ENCODE results near the gene YPEL4. TPM values are rescaled to one million over a fixed set of nuclear protein-coding genes. Genes with fewer than 3 reads are reported as not detected.
"Not testable (repeated sequence)": the region's sequence is repeated elsewhere in the genome, so short reads cannot be mapped to it uniquely, and the experiment has no call there.

The YPEL4 gene
- total RNA-seq, 1 donor from 2014 or later, result 6.9 TPM

DNA sequence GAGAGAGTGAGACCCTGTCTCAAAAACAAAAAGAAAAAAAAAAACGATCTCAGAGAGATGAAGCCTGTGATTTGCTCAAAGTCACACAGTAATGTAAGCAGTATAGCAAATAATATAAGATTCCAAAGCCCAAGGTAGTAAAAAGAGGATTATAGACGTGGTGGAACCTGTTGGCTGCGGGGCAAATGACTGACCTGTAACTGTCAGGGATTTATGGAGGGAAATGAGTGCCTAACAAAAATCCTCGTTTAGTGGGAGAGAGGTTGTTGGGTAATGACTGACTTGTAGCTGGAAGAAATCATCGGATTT lies 7.1 kb upstream of the YPEL4 start:
- Histone ChIP-seq H3K27ac (peak overlapping the region; percentile 85), H3K4me3 (peak overlapping the region; percentile 75)
- ATAC-seq, result no peak

DNA sequence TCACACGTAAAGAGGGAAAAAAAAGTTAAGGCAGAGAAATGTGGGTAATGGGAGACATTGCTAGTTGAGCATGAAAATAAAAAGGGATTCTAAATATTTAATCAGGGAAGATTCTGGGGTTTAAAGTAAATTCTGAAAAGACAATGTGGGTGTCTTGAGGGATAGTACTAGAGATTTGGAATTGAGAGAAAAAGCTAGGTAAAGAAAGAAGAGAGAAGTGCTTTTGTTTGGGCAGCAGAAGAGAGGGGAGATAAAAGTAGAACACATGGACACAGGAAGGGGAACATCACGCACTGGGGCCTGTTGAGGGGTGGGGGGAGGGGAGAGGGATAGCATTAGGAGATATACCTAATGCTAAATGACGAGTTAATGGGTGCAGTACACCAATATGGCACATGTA lies 3.5 kb upstream of the YPEL4 start:
- Histone ChIP-seq H3K9me3 (no peaks in the 10 kb centered on the region), H3K27me3 (peaks cover 3% of the 10 kb centered on the region), H3K36me3 (no peaks in the 10 kb centered on the region), H3K27ac (no peak overlapping the region), H3K4me1 (peaks cover 16% of the 10 kb centered on the region), H3K4me3 (no peak overlapping the region)
- DNase-seq (no peak), ATAC-seq (no peak)
- intact Hi-C loops (cut with DNase I), result no loop called here
- TF ChIP-seq CTCF (IDR thresholded peaks at IDR 0.05), result no peak

More for the DNA sequence above, 7.1 kb upstream of the YPEL4 start:
- Histone ChIP-seq H3K27me3 (no peaks in the 10 kb centered on the region), H3K36me3 (peaks cover 29% of the 10 kb centered on the region), H3K9me3 (no peaks in the 10 kb centered on the region), H3K4me1 (peaks cover 12% of the 10 kb centered on the region)
- no peak for DNase-seq
- no peak for TF ChIP-seq CTCF (IDR thresholded peaks at IDR 0.05)
- intact Hi-C loops (cut with DNase I), result no loop called here

DNA sequence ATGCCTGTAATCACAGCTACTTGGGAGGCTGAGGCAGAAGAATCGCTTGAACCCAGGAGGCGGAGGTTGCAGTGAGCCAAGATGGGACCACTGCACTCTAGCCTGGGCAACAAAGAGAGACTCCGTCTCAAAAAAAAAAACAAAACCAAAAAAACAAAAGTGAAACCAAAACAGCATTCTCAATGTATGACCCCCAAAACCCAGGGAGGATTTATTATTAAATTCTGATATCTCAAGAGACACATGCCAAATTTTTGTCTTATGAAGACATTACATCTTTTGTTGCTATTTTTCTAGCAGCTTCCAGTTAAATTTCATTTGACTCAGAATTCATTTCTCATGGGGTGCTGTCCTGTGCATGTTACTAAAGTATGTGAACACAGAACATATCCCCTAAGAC lies 3.0 kb upstream of the YPEL4 start:
- H3K27ac ChIP-seq, result no peak overlapping the region
- peaks cover 20% of the 10 kb centered on the region for H3K4me1 ChIP-seq
- no peak for TF ChIP-seq CTCF (IDR thresholded peaks at IDR 0.05)
- DNase-seq (no peak), ATAC-seq (no peak)
- no peaks in the 10 kb centered on the region for H3K36me3 ChIP-seq
- H3K27me3 ChIP-seq, result peaks cover 8% of the 10 kb centered on the region
- intact Hi-C loops (cut with DNase I), result no loop called here
- no peaks in the 10 kb centered on the region for H3K9me3 ChIP-seq
- no peak overlapping the region for H3K4me3 ChIP-seq

- intact Hi-C loops (cut with DNase I); H3K36me3 ChIP-seq; H3K9me3 ChIP-seq; H3K4me3 ChIP-seq; DNase-seq; ATAC-seq; H3K27ac ChIP-seq: not testable (repeated sequence)
- Histone ChIP-seq H3K4me1 (peaks cover 24% of the 10 kb centered on the region), H3K27me3 (peaks cover 13% of the 10 kb centered on the region)
These were observed 2.5 kb upstream of the YPEL4 start for GRCh38 chr11:57652230-57652629.

GRCh38 chr11:57651408-57651807 lies 1.7 kb upstream of the YPEL4 start:
- no peak overlapping the region for H3K4me3 ChIP-seq
- no peaks in the 10 kb centered on the region for H3K9me3 ChIP-seq
- ATAC-seq (no peak), DNase-seq (no peak)
- intact Hi-C loops (cut with DNase I), result no loop called here
- peaks cover 18% of the 10 kb centered on the region for H3K27me3 ChIP-seq
- peaks cover 28% of the 10 kb centered on the region for H3K4me1 ChIP-seq
- no peak for TF ChIP-seq CTCF (IDR thresholded peaks at IDR 0.05)
- H3K27ac ChIP-seq, result no peak overlapping the region
- H3K36me3 ChIP-seq, result no peaks in the 10 kb centered on the region

DNA sequence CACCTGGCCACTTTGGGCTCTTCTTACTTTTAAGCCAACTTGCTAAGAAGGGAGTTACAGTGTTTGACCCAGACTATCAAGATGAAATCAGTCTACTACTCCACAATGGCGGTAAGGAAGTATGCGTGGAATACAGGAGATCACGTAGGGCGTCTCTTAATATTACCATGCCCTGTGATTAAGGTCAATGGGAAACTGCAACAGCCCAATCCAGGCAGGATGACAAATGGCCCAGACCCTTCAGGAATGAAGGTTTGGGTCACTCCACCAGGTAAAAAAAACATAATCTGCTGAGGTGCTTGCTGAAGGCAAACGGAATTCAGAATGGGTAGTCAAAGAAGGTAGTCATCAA lies 1.0 kb upstream of the YPEL4 start:
- H3K4me1 ChIP-seq, result peaks cover 35% of the 10 kb centered on the region
- no peak for ATAC-seq
- intact Hi-C loops (cut with DNase I), result no loop called here

More for the DNA sequence above, 1.0 kb upstream of the YPEL4 start:
- H3K36me3 ChIP-seq, result no peaks in the 10 kb centered on the region
- no peak for TF ChIP-seq CTCF (IDR thresholded peaks at IDR 0.05)
- DNase-seq, result no peak
- H3K27ac ChIP-seq, result no peak overlapping the region
- H3K27me3 ChIP-seq, result peaks cover 18% of the 10 kb centered on the region
- H3K4me3 ChIP-seq, result no peak overlapping the region
- no peaks in the 10 kb centered on the region for H3K9me3 ChIP-seq
